GM12878 (cell line): ENCODE data around the gene EPHA2. TPM values are rescaled to one million over a fixed set of nuclear protein-coding genes. Genes with fewer than 3 reads are reported as not detected.

Experiments used
- ATAC-seq: fragments of 200-7000 bp; cut with Tn5 transposase; 3 replicates; pipeline ENCODE4 v1.9.1; 2020; ENCODE audit warnings: mild to moderate bottlenecking, moderate library complexity
- BruUV-seq: library from RNA; stranded (reverse); fragments of 400-500 nt; replicated peaks from 2 replicates; lab custom pipeline; 2021; lab: Mats Ljungman, UMichigan
- CTCF ChIA-PET: fragments of 300-600 bp; sonication (Branson Sonifier 250); formaldehyde crosslinking; extraction: SDS; loops from one replicate; lab custom pipeline; 2021; ENCODE audit warnings: inconsistent platforms; lab: Yijun Ruan, JAX
- POLR2A ChIA-PET: fragments of 350-600 bp; formaldehyde crosslinking; extraction: SDS; loops from one replicate; lab custom pipeline; 2021; ENCODE audit warnings: inconsistent platforms; lab: Charles Lee
- RAD21 ChIA-PET: fragments of 300-600 bp; sonication (Branson Sonifier 250); formaldehyde crosslinking; loops from one replicate; lab custom pipeline; 2023; ENCODE audit warnings: antibody characterized with exemption; ENCODE audit not compliant: unreplicated experiment; lab: Charles Lee
- SMC1A ChIA-PET: fragments of 300-600 bp; sonication (Branson Sonifier 250); formaldehyde crosslinking; loops from one replicate; lab custom pipeline; 2023; ENCODE audit not compliant: unreplicated experiment, uncharacterized antibody; lab: Charles Lee
- DNase-seq: peaks from one replicate; pipeline ENCODE4 v3.0.0-alpha.2; 2011; ENCODE audit warnings: low read depth, low spot score
- FAIRE-seq: peaks from 3 replicates; lab custom pipeline; 2011; peaks lifted over from hg19 to GRCh38; lab: Jason Lieb, UNC
- H2AFZ ChIP-seq: 2 replicates; pipeline ENCODE4 v1.6.0; 2011; ENCODE audit warnings: low read depth, low read length, control low read depth; ENCODE audit not compliant: control insufficient read depth
- H3K27ac ChIP-seq: 2 replicates; pipeline ENCODE4 v1.5.1; 2011; ENCODE audit warnings: control low read depth; ENCODE audit not compliant: control insufficient read depth, insufficient read depth
- H3K27me3 ChIP-seq, 2 experiments: replicated peaks in 1 of 2; 2 replicates each; pipeline versions ENCODE4 v1.6.0 to v1.6.1; 2011; ENCODE audit warnings: low read length in 1 of 2; ENCODE audit not compliant: control insufficient read depth in 2 of 2, insufficient read depth in 2 of 2
- H3K36me3 ChIP-seq, 2 experiments: 2 replicates each; pipeline ENCODE4 v1.5.1; 2011; ENCODE audit warnings: low read length in 1 of 2; ENCODE audit not compliant: control insufficient read depth in 2 of 2, insufficient read depth in 2 of 2
- H3K4me1 ChIP-seq: 2 replicates; pipeline ENCODE4 v1.6.1; 2011; ENCODE audit warnings: mild to moderate bottlenecking, low read length, moderate library complexity, mixed read lengths; ENCODE audit not compliant: control insufficient read depth, insufficient read depth
- H3K4me2 ChIP-seq: 2 replicates; pipeline ENCODE4 v1.6.0; 2011; ENCODE audit warnings: control low read depth; ENCODE audit not compliant: control insufficient read depth, insufficient read depth
- H3K4me3 ChIP-seq: fragments of 200-600 bp; sonication (generic); 2 replicates; pipeline ENCODE4 v1.5.1; 2016
- H3K79me2 ChIP-seq: 2 replicates; pipeline ENCODE4 v1.6.0; 2011; ENCODE audit warnings: low read length; ENCODE audit not compliant: control insufficient read depth, insufficient read depth
- H3K9ac ChIP-seq: 2 replicates; pipeline ENCODE4 v1.8.0; 2011; ENCODE audit warnings: low read length, control low read depth, mixed read lengths; ENCODE audit not compliant: control insufficient read depth, insufficient read depth
- H3K9me3 ChIP-seq: replicated peaks from 3 replicates; pipeline ENCODE4 v1.5.1; 2011; ENCODE audit warnings: mild to moderate bottlenecking, low read length; ENCODE audit not compliant: control insufficient read depth, insufficient read depth
- H4K20me1 ChIP-seq: 2 replicates; pipeline ENCODE4 v1.6.0; 2011; ENCODE audit not compliant: control insufficient read depth, insufficient read depth
- ASH2L ChIP-seq: fragments of 300-600, 200-600 bp; sonication (generic); IDR thresholded peaks from 2 replicates; pipeline ENCODE4 v1.6.1; 2017; ENCODE audit warnings: low read depth, mild to moderate bottlenecking, borderline replicate concordance
- ATF7 ChIP-seq: fragments of 450-650 bp; IDR thresholded peaks from 2 replicates; pipeline ENCODE4 v1.6.1; 2016; ENCODE audit warnings: low read depth, mild to moderate bottlenecking
- BACH1 ChIP-seq: fragments of 450-650 bp; IDR thresholded peaks from 2 replicates; pipeline ENCODE4 v1.6.1; 2017; ENCODE audit warnings: mild to moderate bottlenecking, borderline replicate concordance
- CBX3 ChIP-seq: fragments of 200-600 bp; sonication (generic); IDR thresholded peaks from 2 replicates; pipeline ENCODE4 v1.6.1; 2016; ENCODE audit warnings: low read depth, borderline replicate concordance
- CHD2 ChIP-seq: IDR thresholded peaks from 2 replicates; pipeline ENCODE4 v1.6.1; 2011; ENCODE audit warnings: low read depth, low read length, improper control_type of control experiment, borderline replicate concordance
- CHD4 ChIP-seq: fragments of 200-600 bp; sonication (generic); IDR thresholded peaks from 2 replicates; pipeline ENCODE4 v1.6.1; 2016; ENCODE audit warnings: mild to moderate bottlenecking
- JUND ChIP-seq: IDR thresholded peaks from 2 replicates; pipeline ENCODE4 v1.6.1; 2012; ENCODE audit warnings: low read depth, mild to moderate bottlenecking, low read length, improper control_type of control experiment, moderate library complexity
- SUPT20H ChIP-seq: IDR thresholded peaks from 2 replicates; pipeline ENCODE4 v1.6.1; 2011; ENCODE audit warnings: low read depth, mild to moderate bottlenecking, low read length, moderate library complexity, borderline replicate concordance; ENCODE audit not compliant: control insufficient read depth
- ZNF207 ChIP-seq: fragments of 450-650 bp; IDR thresholded peaks from 2 replicates; pipeline ENCODE4 v1.6.1; 2014; ENCODE audit warnings: antibody characterized with exemption, mild to moderate bottlenecking, borderline replicate concordance
- ZNF384 ChIP-seq: IDR thresholded peaks from 2 replicates; pipeline ENCODE4 v1.6.1; 2012; ENCODE audit warnings: low read depth, mild to moderate bottlenecking, low read length, improper control_type of control experiment, borderline replicate concordance
- WGBS: methylation state at CpG from one replicate; pipeline ENCODE4 v1.1.6; 2016; ENCODE audit warnings: low lambda C conversion rate; ENCODE audit not compliant: insufficient replicate concordance, insufficient coverage; ENCODE audit errors: missing lambda C conversion rate; 5-methylcytosine and 5-hydroxymethylcytosine counted together
- in situ Hi-C: fragments of 300-500 bp; cut with MboI; formaldehyde crosslinking; loops from 9 replicates; pipeline ENCODE4 v1.14.3; 2018; ENCODE audit warnings: mixed read lengths
- intact Hi-C: fragments of 100-400 bp; cut with micrococcal nuclease; formaldehyde crosslinking; loops from one replicate; pipeline ENCODE4 v1.14.2; 2022; ENCODE audit not compliant: unreplicated experiment
- polyA plus RNA-seq, 11 experiments: library from polyadenylated mRNA; depleted of rRNA in 4 of 11; unstranded in 6 of 11; stranded (reverse) in 5 of 11; fragments of >200 nt; fragmentation: Nextera tagmentation in 4 of 11; fragmentation: Illumina TruSeq in 1 of 11; extraction: Ambion mirVana in 4 of 11; extraction: Trizol in 1 of 11; gene quantifications; 1 replicate in 1 of 11; 2 replicates in 10 of 11; pipeline versions ENCODE4 v1.2.1 to v1.2.3, GENCODE V29; 2011 to 2016; ENCODE audit warnings: inconsistent platforms in 2 of 11, missing spikeins in 2 of 11, low read depth in 1 of 11
- total RNA-seq, 4 experiments: library from RNA; depleted of rRNA in 3 of 4; stranded (reverse); fragments of >200 nt in 3 of 4; fragmentation: Illumina TruSeq in 1 of 4; extraction: Trizol in 1 of 4; gene quantifications; 2 replicates each; pipeline versions ENCODE4 v1.2.1 to v1.2.3, GENCODE V29; 2013 to 2021
- TF ChIP-seq, protein P1 (sequence below): IDR thresholded peaks from 2 replicates; pipeline ENCODE4 v1.6.1; 2011; ENCODE audit warnings: low read depth, mild to moderate bottlenecking, low read length, moderate library complexity, borderline replicate concordance; ENCODE audit errors: extremely low read depth

Gene EPHA2
- total and polyA plus RNA-seq, 10 of the 15 experiments (the other 5 are each of a cell fraction or from before 2014, with no cell fraction given): 0.04 to 0.51 (median 0.23) TPM; not detected in 2

DNA sequence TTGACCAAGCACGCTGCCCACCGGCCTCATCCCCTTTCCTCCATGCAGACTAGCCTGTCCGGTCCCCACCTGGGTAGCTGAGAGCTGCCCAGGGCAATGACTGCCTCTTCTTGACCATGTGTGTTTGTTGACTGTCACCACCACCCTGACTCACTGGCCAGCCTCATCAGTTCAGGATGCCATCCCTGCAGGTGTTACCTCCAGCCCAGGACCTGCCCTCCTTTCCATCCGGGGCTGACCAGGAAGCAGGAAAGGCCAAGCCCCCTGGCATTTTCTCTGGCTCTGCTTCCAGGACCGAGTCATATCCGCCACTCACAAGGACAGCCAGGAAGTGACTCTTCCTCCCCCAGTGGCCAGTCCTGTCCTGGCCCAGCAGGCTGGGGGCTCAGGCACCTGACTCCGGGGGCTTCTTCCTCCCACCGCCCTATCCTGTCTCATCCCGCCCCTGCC is 17.1 kb downstream of the EPHA2 start:
- H3K4me2 ChIP-seq: no peak overlapping the region
- no TSS peak for BruUV-seq

DNA sequence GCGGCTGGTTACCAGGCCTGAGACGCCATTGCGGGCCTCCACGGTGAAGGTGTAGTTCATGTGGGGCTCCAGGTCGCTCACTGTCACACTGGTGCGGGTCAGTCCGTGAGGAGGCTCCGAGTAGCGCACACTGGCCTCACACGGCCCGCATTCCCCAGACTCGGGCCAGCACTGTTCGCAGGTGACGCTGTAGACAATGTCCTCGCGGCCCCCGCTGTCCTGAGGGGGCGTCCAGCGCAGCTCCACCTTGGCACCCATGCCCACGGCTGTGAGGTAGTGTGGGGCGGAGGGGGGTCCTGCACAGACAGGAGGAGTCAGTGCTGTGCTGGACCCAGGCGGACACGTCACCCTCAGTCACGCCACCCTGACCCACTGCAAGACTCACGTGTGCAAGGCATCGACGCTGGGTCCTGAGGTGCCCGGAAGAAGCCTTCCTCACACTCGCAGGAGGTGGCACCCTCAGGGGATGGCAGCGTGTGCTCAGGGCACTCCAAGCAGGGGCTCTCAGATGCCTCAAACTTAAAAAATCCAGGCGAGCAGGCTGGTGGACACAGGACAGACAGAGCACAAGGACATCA is 17.9 kb downstream of the EPHA2 start:
- POLR2A ChIA-PET: no interaction called here
- ATAC-seq (no peak), DNase-seq (no peak), FAIRE-seq (no peak)
- Histone ChIP-seq H3K4me3 (no peak overlapping the region), H3K27me3 (no peaks in the 10 kb centered on the region), H3K9ac (no peak overlapping the region), H2AFZ (no peak overlapping the region), H3K9me3 (no peaks in the 10 kb centered on the region), H3K27ac (no peak overlapping the region), H3K4me2 (no peak overlapping the region), H3K36me3 (no peaks in the 10 kb centered on the region), H4K20me1 (no peaks in the 10 kb centered on the region), H3K4me1 (peaks cover 13% of the 10 kb centered on the region), H3K79me2 (no peaks in the 10 kb centered on the region)
- 54% methylated on average over 31 of the region's 31 CpGs for WGBS
- RAD21 ChIA-PET: no interaction called here
- no TSS peak for BruUV-seq
- intact Hi-C loops (no loop called here), in situ Hi-C loops (no loop called here)
- SMC1A ChIA-PET: no interaction called here
- TF ChIP-seq CHD2: no peak
- TF ChIP-seq ZNF207: no peak
- no peak for TF ChIP-seq SUPT20H
- no peak for TF ChIP-seq ATF7
- no peak for TF ChIP-seq JUND
- TF ChIP-seq ASH2L: no peak
- TF ChIP-seq CHD4: no peak
- TF ChIP-seq, protein P1, sequence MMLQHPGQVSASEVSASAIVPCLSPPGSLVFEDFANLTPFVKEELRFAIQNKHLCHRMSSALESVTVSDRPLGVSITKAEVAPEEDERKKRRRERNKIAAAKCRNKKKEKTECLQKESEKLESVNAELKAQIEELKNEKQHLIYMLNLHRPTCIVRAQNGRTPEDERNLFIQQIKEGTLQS: no peak
- no peak for TF ChIP-seq CBX3
- no peak for TF ChIP-seq BACH1
- CTCF ChIA-PET: no interaction called here

More for the DNA sequence above, 17.1 kb downstream of the EPHA2 start:
- intact Hi-C loops: no loop called here
- Histone ChIP-seq H2AFZ (no peak overlapping the region), H3K36me3 (no peaks in the 10 kb centered on the region)
- SMC1A ChIA-PET: no interaction called here
- TF ChIP-seq ZNF384: no peak
- TF ChIP-seq, all 136 proteins: peak for 0
- no peaks in the 10 kb centered on the region for H3K79me2 ChIP-seq
- 29% methylated on average over 9 of the region's 9 CpGs for WGBS
- ATAC-seq (no peak), DNase-seq (no peak), FAIRE-seq (no peak)
- ChIA-PET POLR2A (no interaction called here), RAD21 (no interaction called here), CTCF (no interaction called here)
- no peaks in the 10 kb centered on the region for H3K27me3 ChIP-seq
- H3K4me3 ChIP-seq: no peak overlapping the region
- no peak overlapping the region for H3K9ac ChIP-seq
- in situ Hi-C loops: no loop called here
- H3K9me3 ChIP-seq: no peaks in the 10 kb centered on the region
- H3K27ac ChIP-seq: no peak overlapping the region
- peaks cover 13% of the 10 kb centered on the region for H3K4me1 ChIP-seq
- H4K20me1 ChIP-seq: no peaks in the 10 kb centered on the region
